ENCODE results near the gene PTCD2. TPM values are rescaled to one million over a fixed set of nuclear protein-coding genes. Genes with fewer than 3 reads are reported as not detected.
A peak's percentile ranks its signal among the peaks of the same experiment; 100 is the strongest.

The PTCD2 gene
- total and polyA plus RNA-seq, 2 of the 8 experiments (the other 6 are each of a cell fraction or from before 2014, with no cell fraction given) = 7.3 to 15.4 TPM

DNA sequence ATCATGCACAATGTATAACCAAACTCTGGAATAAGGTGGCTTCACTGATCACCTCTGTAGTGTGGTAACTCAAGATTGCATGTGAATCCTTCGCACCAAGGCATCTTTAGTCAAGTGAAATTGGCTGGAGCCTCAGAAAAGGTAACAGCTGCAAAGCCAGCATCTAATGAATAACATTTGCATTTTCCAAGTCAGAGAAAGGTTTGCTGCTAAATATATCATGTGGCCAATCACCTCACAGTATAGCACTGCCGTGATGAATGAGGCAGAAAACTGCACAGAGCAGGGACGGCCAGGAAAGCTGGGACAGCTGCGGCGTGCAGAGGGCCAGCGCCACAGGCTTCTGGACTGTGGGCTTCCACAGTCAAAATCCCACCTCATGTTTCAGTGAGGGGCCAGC is 18.6 kb upstream of the PTCD2 start:
- Histone ChIP-seq H4K91ac (replicated peaks; ENCODE audit: insufficient read length, low read length) (no peak overlapping the region), H3K79me2 (ENCODE audit: control insufficient read depth in 1 of 2, insufficient read depth in 2 of 2, low read length in 2 of 2) (peaks cover 0 to 68% of the 10 kb centered on the region in 2 experiments; a peak in 3 of 4 replicates), H3K4me1 (replicated peaks in 1 of 4; ENCODE audit: control insufficient read depth in 3 of 4, insufficient read depth in 4 of 4, low read length in 3 of 4) (peaks cover 2 to 14% (median 10%) of the 10 kb centered on the region in 4 experiments; a peak in 5 of 7 replicates), H3K23me2 (ENCODE audit: low read depth, low read length) (no peaks in the 10 kb centered on the region), H3K36me3 (ENCODE audit: control insufficient read depth in 2 of 4, insufficient read depth in 4 of 4, low read length in 3 of 4) (peaks cover 0 to 6% (median 2%) of the 10 kb centered on the region in 4 experiments; a peak in 1 of 8 replicates), H3K23ac (ENCODE audit: insufficient read length) (no peak overlapping the region), H4K8ac (ENCODE audit: extremely low read depth, insufficient read depth, low read length) (no peak overlapping the region), H3K56ac (replicated peaks; ENCODE audit: insufficient read length, low read depth, low read length) (no peak overlapping the region), H3K9me3 (ENCODE audit: insufficient read depth in 2 of 2, low read depth in 1 of 2, low read length in 1 of 2) (no peaks in the 10 kb centered on the region), H2BK20ac (ENCODE audit: low read length) (no peak overlapping the region), H3K9ac (replicated peaks in 1 of 4; ENCODE audit: extremely low read depth in 1 of 4, low read depth in 3 of 4, low read length in 3 of 4) (no peak overlapping the region), H3K4me2 (ENCODE audit: insufficient read depth in 1 of 2, low read depth in 2 of 2, low read length in 2 of 2) (peak overlapping the region; percentile 19 to 71; a peak in 2 of 4 replicates), H2BK5ac (ENCODE audit: low read depth, low read length) (no peak overlapping the region), H3K14ac (ENCODE audit: insufficient read length) (no peak overlapping the region), H2BK120ac (replicated peaks; ENCODE audit: low read depth, low read length) (no peak overlapping the region), H3K27ac (ENCODE audit: low read depth, low read length) (peak overlapping the region; percentile 30; the same call in 1 of the 2 replicates), H4K5ac (ENCODE audit: insufficient read length, low read depth, low read length) (peak overlapping the region; percentile 24), H3K4ac (replicated peaks; ENCODE audit: insufficient read length, low read depth, low read length) (no peak overlapping the region), H3K79me1 (ENCODE audit: low read depth, low read length) (no peaks in the 10 kb centered on the region; the same call in 1 of the 2 replicates), H2AFZ (ENCODE audit: low read length) (no peak overlapping the region), H2AK5ac (ENCODE audit: low read depth, low read length) (0 out of 2 replicates have a peak overlapping the region, but pooled peaks have one; percentile 24), H3K4me3 (ENCODE audit: extremely low read depth in 1 of 4, insufficient read depth in 2 of 4, low read depth in 3 of 4, low read length in 4 of 4) (peak overlapping the region in 1 of 4 experiments; percentile 29; a peak in 1 of 8 replicates), H2BK12ac (ENCODE audit: low read depth, low read length) (0 out of 2 replicates have a peak overlapping the region, but pooled peaks have one; percentile 3), H2BK15ac (ENCODE audit: low read length) (no peak overlapping the region), H3K18ac (ENCODE audit: extremely low read depth, low read length) (no peak overlapping the region), H3K27me3 (replicated peaks in 1 of 4; ENCODE audit: control insufficient read depth in 3 of 4, extremely low read depth in 1 of 4, insufficient read depth in 3 of 4, low read length in 3 of 4) (no peaks in the 10 kb centered on the region), H4K20me1 (replicated peaks in 1 of 2; ENCODE audit: control insufficient read depth in 1 of 2, insufficient read depth in 2 of 2, low read length in 2 of 2) (no peaks in the 10 kb centered on the region)
- FAIRE-seq = peak; percentile 58
- TF ChIP-seq TAF1 (IDR thresholded peaks at IDR 0.05; ENCODE audit: low read depth, low read length) (no peak), SP2 (IDR thresholded peaks at IDR 0.05; ENCODE audit: low read length) (no peak), POLR2AphosphoS5 (IDR thresholded peaks at IDR 0.05; ENCODE audit: low read depth, low read length) (no peak), TEAD4 (IDR thresholded peaks at IDR 0.05; ENCODE audit: low read depth, low read length) (no peak), JUN (IDR thresholded peaks at IDR 0.05; ENCODE audit: low read depth, low read length) (no peak), GTF2F1 (IDR thresholded peaks at IDR 0.05; ENCODE audit: borderline replicate concordance, low read depth, low read length) (no peak), RXRA (IDR thresholded peaks at IDR 0.05; ENCODE audit: insufficient read depth, low read depth, low read length) (no peak), RNF2 (IDR thresholded peaks at IDR 0.05; ENCODE audit: borderline replicate concordance, low read depth, low read length, missing control alignments, poor library complexity, severe bottlenecking) (no peak), SIRT6 (IDR thresholded peaks at IDR 0.05; ENCODE audit: low read length) (no peak), TCF12 (IDR thresholded peaks at IDR 0.05; ENCODE audit: low read depth, low read length) (no peak)
- TF ChIP-seq, protein P1, sequence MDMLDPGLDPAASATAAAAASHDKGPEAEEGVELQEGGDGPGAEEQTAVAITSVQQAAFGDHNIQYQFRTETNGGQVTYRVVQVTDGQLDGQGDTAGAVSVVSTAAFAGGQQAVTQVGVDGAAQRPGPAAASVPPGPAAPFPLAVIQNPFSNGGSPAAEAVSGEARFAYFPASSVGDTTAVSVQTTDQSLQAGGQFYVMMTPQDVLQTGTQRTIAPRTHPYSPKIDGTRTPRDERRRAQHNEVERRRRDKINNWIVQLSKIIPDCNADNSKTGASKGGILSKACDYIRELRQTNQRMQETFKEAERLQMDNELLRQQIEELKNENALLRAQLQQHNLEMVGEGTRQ (IDR thresholded peaks at IDR 0.05; ENCODE audit: low read length) = no peak
- POLR2A ChIA-PET (ENCODE audit: partially characterized antibody) = interaction anchor here (1.1 to 2.3 kb wide), 2 partner anchors 19 to 65 kb away, joined by 3 to 11 read pairs; partner anchors contain the start of genes MRPS27 and PTCD2
- CTCF ChIA-PET (ENCODE audit: partially characterized antibody) = interaction anchor here (0.6 to 1.0 kb wide), 3 partner anchors 13 to 409 kb away, joined by 3 to 4 read pairs (median 3); no protein-coding TSS in a partner anchor
- 88% methylated on average over 6 of the region's 6 CpGs; no CpG with 5 or more reads in 1 of the 2 experiments for WGBS, 2 experiments (ENCODE audit: extremely low coverage in 1 of 2, insufficient coverage in 1 of 2, insufficient read length in 1 of 2, insufficient replicate concordance in 2 of 2, low coverage in 1 of 2, low lambda C conversion rate in 2 of 2, missing lambda C conversion rate in 1 of 2)
- no peak for DNase-seq (ENCODE audit: low read depth in 1 of 2, low spot score in 2 of 2)

Measured in H1 (cell line).